Measurements from ENCODE around the gene RAB30.

Gene RAB30

GRCh38 chr11:83071567-83072349, at the start of gene RAB30:
Gene RAB30 (minus strand): TSS chr11:83071897. CDS start chr11:82997316, 74,581 bp downstream.
- DNase-seq: peak; percentile 85

GRCh38 chr11:83120327-83120726, 48.6 kb upstream of the RAB30 start:
- DNase-seq: no peak

GRCh38 chr11:83119216-83119615, 47.5 kb upstream of the RAB30 start:
- DNase-seq: no peak

GRCh38 chr11:83118814-83119213, 47.1 kb upstream of the RAB30 start:
- DNase-seq: no peak

- no peak for DNase-seq
These were observed 44.4 kb upstream of the RAB30 start for GRCh38 chr11:83116015-83116641.

GRCh38 chr11:83115551-83115950, 43.9 kb upstream of the RAB30 start:
- no peak for DNase-seq

- DNase-seq: no peak
These were observed 43.3 kb upstream of the RAB30 start for GRCh38 chr11:83115026-83115425.

GRCh38 chr11:83112886-83113285, 41.2 kb upstream of the RAB30 start:
- DNase-seq: no peak

GRCh38 chr11:83105168-83105567, 33.5 kb upstream of the RAB30 start:
- DNase-seq: no peak

GRCh38 chr11:83102834-83103233, 31.1 kb upstream of the RAB30 start:
- no peak for DNase-seq

GRCh38 chr11:83097429-83098075, 25.9 kb upstream of the RAB30 start:
- DNase-seq: no peak

- no peak for DNase-seq
These were observed 21.9 kb upstream of the RAB30 start for GRCh38 chr11:83093634-83094033.

GRCh38 chr11:83092488-83093384, 21.0 kb upstream of the RAB30 start:
- no peak for DNase-seq

- no peak for DNase-seq
These were observed 17.3 kb upstream of the RAB30 start for GRCh38 chr11:83088965-83089364.

- no peak for DNase-seq
These were observed 15.3 kb upstream of the RAB30 start for GRCh38 chr11:83087035-83087434.

GRCh38 chr11:83079820-83080219, 8.1 kb upstream of the RAB30 start:
- DNase-seq: no peak

- DNase-seq: no peak
These were observed 6.6 kb upstream of the RAB30 start for GRCh38 chr11:83078269-83078668.

GRCh38 chr11:83073884-83074283, 2.2 kb upstream of the RAB30 start:
- DNase-seq: no peak

- no peak for DNase-seq
These were observed 1.6 kb upstream of the RAB30 start for GRCh38 chr11:83073258-83073657.

GRCh38 chr11:83072350-83073242, 899 bp upstream of the RAB30 start:
- no peak for DNase-seq

- DNase-seq: peak; percentile 26
These were observed 748 bp downstream of the RAB30 start for GRCh38 chr11:83070731-83071566.

Measured in stimulated activated CD4-positive, alpha-beta T cell treated with anti-CD3 and anti-CD28 coated beads, Interleukin-4, amount 100 ng/mL, for 1 hour (primary cell).